ENCODE measurements around the gene ADA.
"Not testable (repeated sequence)": the region's sequence is repeated elsewhere in the genome, so short reads cannot be mapped to it uniquely, and the experiment has no call there.

ADA gene

DNA sequence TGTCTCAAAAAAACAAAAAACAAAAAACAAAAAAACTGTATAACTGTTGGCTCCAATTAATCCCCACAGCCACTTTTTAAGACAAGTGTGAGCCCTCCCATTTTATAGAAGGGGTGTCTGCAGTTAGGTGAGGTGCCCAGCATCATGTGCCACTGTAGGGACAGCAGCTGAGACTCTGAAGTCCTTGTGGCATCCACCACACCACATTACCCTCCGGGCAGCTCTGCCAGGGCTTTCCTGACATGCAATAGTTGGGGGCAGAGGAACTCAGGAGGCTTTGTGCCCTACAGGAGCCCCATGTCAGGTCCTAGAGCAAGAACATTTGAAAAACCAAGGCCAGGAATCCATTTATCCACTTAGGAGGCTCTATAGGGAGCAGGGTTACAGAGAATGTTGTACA is 51.8 kb downstream of the ADA start:
- no peak for DNase-seq (ENCODE audit: low read depth)

GRCh38 chr20:44598423-44599305 is 52.8 kb downstream of the ADA start:
- DNase-seq (ENCODE audit: low read depth), result no peak

- no peak for DNase-seq (ENCODE audit: low read depth)
Measured at GRCh38 chr20:44597930-44598329, 53.6 kb downstream of the ADA start.

- no peak for DNase-seq (ENCODE audit: low read depth)
Measured at GRCh38 chr20:44597516-44597915, 54.0 kb downstream of the ADA start.

DNA sequence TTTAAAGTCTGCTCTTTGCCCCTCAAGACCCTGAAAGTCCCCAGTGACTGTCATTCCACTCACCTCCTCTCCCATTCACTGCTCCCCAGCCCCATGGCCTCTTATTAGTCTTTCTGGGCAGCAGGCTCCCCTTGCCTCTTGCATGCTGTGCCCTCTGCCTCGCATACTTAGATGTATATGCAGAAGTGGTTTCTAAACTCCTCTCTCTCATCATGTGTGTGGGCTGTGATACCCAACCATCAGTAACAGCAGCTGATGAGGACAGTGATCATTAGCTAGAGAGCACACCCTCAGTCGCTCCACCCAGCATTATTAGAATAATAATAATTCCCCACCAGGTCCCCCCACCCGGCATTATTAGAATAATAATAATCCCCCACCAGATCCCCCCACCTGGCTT is 54.6 kb downstream of the ADA start:
- DNase-seq (ENCODE audit: low read depth), result no peak

GRCh38 chr20:44596010-44596409 is 55.5 kb downstream of the ADA start:
- DNase-seq (ENCODE audit: low read depth), result no peak

- DNase-seq (ENCODE audit: low read depth), result no peak
Measured at GRCh38 chr20:44594730-44595129, 56.8 kb downstream of the ADA start.

DNA sequence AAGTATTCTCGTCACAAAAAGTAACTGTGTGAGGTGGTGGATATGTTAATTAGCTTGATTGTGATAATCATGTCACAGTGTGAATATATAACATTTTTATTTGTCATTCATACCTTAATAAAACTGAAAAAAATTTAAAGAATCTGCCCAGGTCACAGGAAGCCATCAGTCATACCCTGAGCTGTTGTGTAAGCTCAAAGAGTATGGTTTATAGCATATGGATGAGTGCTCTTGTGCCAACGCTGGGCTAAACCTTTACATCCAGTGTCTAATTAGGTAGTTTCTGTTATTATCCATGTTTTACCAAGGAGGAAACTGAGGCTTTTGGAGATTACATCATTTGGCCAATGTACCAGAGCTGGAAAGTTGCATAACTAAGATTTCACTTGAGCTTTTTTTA is 57.7 kb downstream of the ADA start:
- no peak for DNase-seq (ENCODE audit: low read depth)

DNA sequence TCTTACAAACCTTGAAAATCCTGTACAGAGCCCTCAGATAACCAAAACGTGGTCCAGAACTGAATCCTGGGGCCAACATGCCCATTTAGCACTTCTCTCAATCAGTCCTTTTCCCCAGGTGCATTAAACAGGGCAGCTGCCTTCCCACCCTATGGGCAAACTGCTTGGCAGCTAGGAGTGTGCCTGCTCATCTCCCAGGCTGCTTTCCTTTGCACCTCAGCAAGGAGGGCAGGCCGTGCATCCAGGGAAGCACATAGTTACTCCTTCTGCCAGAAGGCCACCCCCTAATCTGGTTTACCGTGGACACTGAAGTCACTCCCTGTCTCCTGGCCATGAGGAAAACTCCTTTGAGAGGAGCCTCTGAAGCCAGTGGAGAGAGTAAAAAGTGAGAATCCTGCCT is 59.1 kb downstream of the ADA start:
- no peak for DNase-seq (ENCODE audit: low read depth)

DNA sequence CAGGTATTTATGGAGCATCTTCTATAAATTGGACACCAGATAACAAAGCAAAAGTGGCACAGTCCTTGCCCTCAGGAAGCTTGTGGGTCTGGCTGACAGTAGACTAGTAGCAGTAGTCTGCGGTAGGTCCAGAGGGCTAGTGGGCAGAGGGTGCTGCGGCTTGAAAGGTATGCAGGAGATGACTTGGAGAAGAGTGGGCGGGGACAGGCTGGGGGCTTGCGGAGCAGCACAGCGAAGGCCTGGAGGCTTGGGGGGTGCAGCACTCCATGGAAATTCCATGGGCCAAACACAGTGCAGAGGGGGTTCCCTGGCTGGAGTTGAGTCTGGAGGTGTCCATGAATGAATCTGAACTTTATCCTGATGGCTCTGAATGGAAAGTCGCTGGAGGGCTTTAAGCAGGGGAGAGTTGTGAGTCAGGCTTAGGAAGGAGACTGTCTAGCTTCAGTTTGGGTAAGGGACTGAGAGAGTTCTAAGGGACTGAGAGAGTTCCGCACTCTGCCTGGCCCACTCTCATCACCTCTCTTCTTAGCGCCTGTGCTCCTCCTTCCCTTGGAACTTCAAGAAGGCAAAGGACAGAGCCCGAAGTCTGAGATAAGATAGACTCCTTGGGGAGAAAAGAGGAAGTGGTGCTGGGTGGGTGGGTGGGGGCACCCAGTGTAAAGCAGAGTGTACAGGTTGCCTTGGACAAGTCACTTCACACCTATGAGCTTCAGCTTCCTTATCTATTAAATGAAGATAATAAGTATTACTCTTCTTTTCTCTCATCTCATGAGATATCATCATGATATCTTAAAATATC is 60.3 kb downstream of the ADA start:
- DNase-seq (ENCODE audit: low read depth), result no peak

GRCh38 chr20:44589537-44589936 is 62.0 kb downstream of the ADA start:
- DNase-seq (ENCODE audit: low read depth), result no peak

GRCh38 chr20:44588321-44588720 is 63.2 kb downstream of the ADA start:
- not testable (repeated sequence) for DNase-seq (ENCODE audit: low read depth)

- no peak for DNase-seq (ENCODE audit: low read depth)
Measured at GRCh38 chr20:44587035-44587980, 64.2 kb downstream of the ADA start.

DNA sequence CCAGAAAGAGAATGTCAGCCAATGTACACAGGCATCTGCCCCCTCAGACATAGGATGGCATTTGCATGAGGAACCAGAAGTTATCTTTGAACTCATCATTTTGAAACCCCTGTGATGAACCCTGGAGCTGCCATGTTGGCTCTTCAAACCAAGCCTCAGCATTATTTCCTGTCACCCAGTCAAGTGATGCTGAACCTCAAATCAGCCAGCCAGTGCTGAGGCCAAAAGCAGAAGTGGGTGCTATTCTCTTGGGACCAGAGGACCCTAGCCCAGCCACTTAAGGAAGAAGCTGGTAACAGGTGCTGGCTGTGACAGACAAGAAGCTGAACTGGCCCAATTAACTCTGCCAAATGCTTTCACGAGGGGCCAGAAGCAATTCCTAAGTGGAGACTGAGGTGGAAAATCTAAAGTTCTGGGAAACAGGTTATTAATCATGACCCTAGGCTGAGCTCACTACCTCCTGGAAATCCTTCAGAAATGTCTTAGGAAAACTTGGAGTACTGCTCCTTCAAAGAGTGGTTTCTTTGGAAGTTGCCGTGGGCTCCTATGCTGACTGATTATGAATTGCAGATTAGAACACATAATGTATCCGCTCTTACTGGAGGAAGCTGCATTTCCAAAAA is 65.1 kb downstream of the ADA start:
- no peak for DNase-seq (ENCODE audit: low read depth)

- no peak for DNase-seq (ENCODE audit: low read depth)
Measured at GRCh38 chr20:44585057-44585963, 66.2 kb downstream of the ADA start.

- no peak for DNase-seq (ENCODE audit: low read depth)
Measured at GRCh38 chr20:44584162-44584561, 67.3 kb downstream of the ADA start.

GRCh38 chr20:44583157-44583556 is 68.3 kb downstream of the ADA start:
- DNase-seq (ENCODE audit: low read depth), result no peak

DNA sequence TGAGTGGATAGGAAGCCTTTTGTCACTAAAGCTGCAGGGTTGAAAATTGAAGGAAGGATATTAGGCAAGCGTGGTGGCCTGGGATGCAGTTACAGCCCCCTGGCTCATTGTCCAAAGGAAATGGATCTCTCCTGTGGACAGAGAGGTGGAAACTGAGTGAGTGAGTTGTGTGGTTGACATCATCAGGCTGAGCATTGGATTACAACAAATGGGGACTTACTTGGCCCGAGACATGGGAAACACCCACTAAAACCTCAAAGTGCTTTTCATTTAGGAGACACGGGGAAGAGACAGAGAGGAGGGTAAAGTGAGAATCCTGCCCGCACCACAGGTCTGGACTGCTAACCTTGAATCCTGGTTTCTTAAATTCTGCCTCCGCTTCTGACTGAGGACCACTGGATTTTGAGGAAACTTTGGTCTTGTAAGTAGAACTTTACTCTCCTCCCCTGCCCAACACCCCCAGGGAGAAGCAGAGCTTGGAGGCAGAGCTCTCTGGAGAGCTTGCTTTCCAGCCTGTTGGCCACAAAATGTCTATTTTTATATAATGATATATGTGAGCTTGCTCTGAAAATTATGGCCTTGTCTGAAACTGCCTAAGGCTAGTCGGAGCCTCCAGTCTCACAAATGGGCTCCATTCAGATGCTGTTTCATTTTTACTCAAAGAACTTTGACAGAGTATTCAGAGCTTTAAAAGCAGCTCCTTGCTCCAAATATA is 69.0 kb downstream of the ADA start, which contains the start of gene PKIG:
PKIG (plus strand) TSS at position 269 of the 715 bp plus-strand sequence. CDS start 31,978 bp downstream, outside the sequence.
- DNase-seq (ENCODE audit: low read depth), result peak; percentile 79

DNA sequence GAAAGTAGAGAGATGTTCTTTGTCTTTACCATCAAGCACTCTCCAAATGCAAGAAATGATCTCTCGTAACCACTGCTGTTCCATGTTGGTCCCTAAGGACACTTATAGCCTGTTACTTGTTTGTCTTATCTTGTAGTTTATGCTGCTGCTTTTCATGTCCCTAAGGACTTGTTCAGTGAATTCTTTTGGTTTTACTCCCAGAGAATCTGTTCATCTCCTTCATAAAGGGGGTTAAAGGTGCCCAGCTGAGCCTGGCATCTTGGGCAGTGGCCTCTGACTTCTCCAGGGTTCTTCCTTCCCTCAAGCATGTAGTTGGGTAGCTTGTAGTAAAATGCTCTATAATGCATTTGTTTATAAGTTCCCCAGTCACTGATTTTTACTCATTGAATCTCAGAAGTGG is 70.0 kb downstream of the ADA start:
- no peak for DNase-seq (ENCODE audit: low read depth)
